SK-N-SH treated with all-trans-retinoic acid at 6 μM for 48 hours (cell line): ENCODE data around the gene ID4.

Source experiments
- ATAC-seq: fragments of 200-7000 bp; cut with Tn5 transposase; 3 replicates; pipeline ENCODE4 v1.9.1; 2020; ENCODE audit warnings: mild to moderate bottlenecking, moderate library complexity
- ARNTL ChIP-seq: fragments of 450-650 bp; formaldehyde crosslinking; IDR thresholded peaks from 2 replicates; pipeline ENCODE4 v1.5.0; 2020; ENCODE audit warnings: low read depth, mild to moderate bottlenecking, moderate library complexity, borderline replicate concordance
- BACH2 ChIP-seq: fragments of 250-450 bp; sonication (Bioruptor Pico); IDR thresholded peaks from 2 replicates; pipeline ENCODE4 v1.9.0; 2021; ENCODE audit warnings: mild to moderate bottlenecking, borderline replicate concordance
- CSDC2 ChIP-seq: fragments of 250-450 bp; sonication (Bioruptor Pico); IDR thresholded peaks from 2 replicates; pipeline ENCODE4 v1.5.0; 2020; ENCODE audit warnings: mild to moderate bottlenecking, moderate library complexity
- ESRRG ChIP-seq: fragments of 250-450 bp; sonication (Bioruptor Pico); IDR thresholded peaks from 2 replicates; pipeline ENCODE4 v1.6.1; 2021; ENCODE audit warnings: mild to moderate bottlenecking
- GLIS3 ChIP-seq: fragments of 250-450 bp; sonication (Bioruptor Pico); IDR thresholded peaks from 2 replicates; pipeline ENCODE4 v1.5.0; 2020; ENCODE audit warnings: mild to moderate bottlenecking, moderate library complexity
- ISL1 ChIP-seq: fragments of 250-450 bp; sonication (Bioruptor Pico); IDR thresholded peaks from 2 replicates; pipeline ENCODE4 v2.1.2; 2022; ENCODE audit warnings: mild to moderate bottlenecking, moderate library complexity
- OSR1 ChIP-seq: fragments of 250-450 bp; sonication (Bioruptor Pico); IDR thresholded peaks from 2 replicates; pipeline ENCODE4 v1.8.0; 2022; ENCODE audit warnings: moderate library complexity, mild to moderate bottlenecking, inconsistent platforms
- PPARA ChIP-seq: fragments of 250-450 bp; sonication (Bioruptor Pico); IDR thresholded peaks from 2 replicates; pipeline ENCODE4 v1.5.0; 2020; ENCODE audit warnings: mild to moderate bottlenecking, borderline replicate concordance
- RARB ChIP-seq: fragments of 250-450 bp; sonication (Bioruptor Pico); IDR thresholded peaks from 2 replicates; pipeline ENCODE4 v1.8.0; 2021; ENCODE audit warnings: mild to moderate bottlenecking, moderate library complexity
- SNAI2 ChIP-seq: fragments of 250-450 bp; sonication (Bioruptor Pico); IDR thresholded peaks from 2 replicates; pipeline ENCODE4 v1.5.0; 2020; ENCODE audit warnings: mild to moderate bottlenecking, moderate library complexity
- TCF4 ChIP-seq: fragments of 250-450 bp; sonication (Bioruptor Pico); IDR thresholded peaks from 2 replicates; pipeline ENCODE4 v1.8.0; 2021; ENCODE audit warnings: mild to moderate bottlenecking, moderate library complexity, borderline replicate concordance
- TOX ChIP-seq: fragments of 250-450 bp; sonication (Bioruptor Pico); IDR thresholded peaks from 2 replicates; pipeline ENCODE4 v1.8.0; 2021; ENCODE audit warnings: mild to moderate bottlenecking, moderate library complexity, borderline replicate concordance
- ZC3H10 ChIP-seq: fragments of 250-450 bp; sonication (Bioruptor Pico); IDR thresholded peaks from 2 replicates; pipeline ENCODE4 v1.5.1; 2021; ENCODE audit warnings: mild to moderate bottlenecking, moderate library complexity
- ZFP3 ChIP-seq: fragments of 250-450 bp; sonication (Bioruptor Pico); IDR thresholded peaks from 2 replicates; pipeline ENCODE4 v1.5.0; 2020; ENCODE audit warnings: mild to moderate bottlenecking, moderate library complexity
- ZFP30 ChIP-seq: fragments of 450-650 bp; formaldehyde crosslinking; IDR thresholded peaks from 2 replicates; pipeline ENCODE4 v1.5.0; 2022; ENCODE audit warnings: mild to moderate bottlenecking, moderate library complexity
- ZNF565 ChIP-seq: fragments of 450-650 bp; formaldehyde crosslinking; conservative IDR thresholded peaks from 2 replicates; pipeline ENCODE4 v1.5.0; 2020; ENCODE audit warnings: low read depth, mild to moderate bottlenecking, moderate library complexity
- ZNF70 ChIP-seq: fragments of 450-650 bp; formaldehyde crosslinking; IDR thresholded peaks from 2 replicates; pipeline ENCODE4 v1.5.0; 2020; ENCODE audit warnings: mild to moderate bottlenecking, moderate library complexity
- ZNF8 ChIP-seq: fragments of 450-650 bp; formaldehyde crosslinking; IDR thresholded peaks from 2 replicates; pipeline ENCODE4 v1.5.0; 2020; ENCODE audit warnings: mild to moderate bottlenecking, moderate library complexity
- TF ChIP-seq, protein P1 (sequence below): fragments of 250-450 bp; sonication (Bioruptor Pico); IDR thresholded peaks from 2 replicates; pipeline ENCODE4 v1.8.0; 2020; ENCODE audit warnings: mild to moderate bottlenecking, moderate library complexity, borderline replicate concordance
- TF ChIP-seq, protein P2 (sequence below): fragments of 250-450 bp; sonication (Bioruptor Pico); IDR thresholded peaks from 2 replicates; pipeline ENCODE4 v1.5.1; 2020; ENCODE audit warnings: low read depth, mild to moderate bottlenecking, moderate library complexity
- TF ChIP-seq, protein P3 (sequence below): fragments of 250-450 bp; sonication (Bioruptor Pico); IDR thresholded peaks from 2 replicates; pipeline ENCODE4 v1.5.0; 2020; ENCODE audit warnings: mild to moderate bottlenecking, moderate library complexity
- TF ChIP-seq, protein P4 (sequence below): fragments of 250-450 bp; sonication (Bioruptor Pico); IDR thresholded peaks from 2 replicates; pipeline ENCODE4 v1.5.1; 2021; ENCODE audit warnings: mild to moderate bottlenecking, moderate library complexity

ID4 gene

DNA sequence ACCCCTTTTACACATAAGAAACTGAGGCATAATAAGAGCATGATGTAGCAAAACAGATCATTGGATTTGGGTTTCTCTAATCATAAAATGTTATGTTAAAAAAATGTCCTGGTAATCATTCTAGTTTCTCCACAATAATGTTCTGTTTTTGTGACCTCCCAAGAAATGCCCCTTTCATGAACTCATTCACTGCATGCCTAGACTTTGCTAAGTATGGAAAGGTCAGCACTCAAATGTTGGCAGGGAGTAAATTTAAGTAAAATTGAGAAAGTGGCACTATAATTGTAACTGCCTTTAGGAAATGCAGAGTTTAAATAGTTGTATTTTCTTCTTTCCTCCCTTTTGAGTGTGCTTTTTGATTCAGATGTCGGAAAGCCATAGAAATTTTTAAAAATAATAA lies 48.5 kb upstream of the ID4 start (continued):
- TF ChIP-seq, protein P1, sequence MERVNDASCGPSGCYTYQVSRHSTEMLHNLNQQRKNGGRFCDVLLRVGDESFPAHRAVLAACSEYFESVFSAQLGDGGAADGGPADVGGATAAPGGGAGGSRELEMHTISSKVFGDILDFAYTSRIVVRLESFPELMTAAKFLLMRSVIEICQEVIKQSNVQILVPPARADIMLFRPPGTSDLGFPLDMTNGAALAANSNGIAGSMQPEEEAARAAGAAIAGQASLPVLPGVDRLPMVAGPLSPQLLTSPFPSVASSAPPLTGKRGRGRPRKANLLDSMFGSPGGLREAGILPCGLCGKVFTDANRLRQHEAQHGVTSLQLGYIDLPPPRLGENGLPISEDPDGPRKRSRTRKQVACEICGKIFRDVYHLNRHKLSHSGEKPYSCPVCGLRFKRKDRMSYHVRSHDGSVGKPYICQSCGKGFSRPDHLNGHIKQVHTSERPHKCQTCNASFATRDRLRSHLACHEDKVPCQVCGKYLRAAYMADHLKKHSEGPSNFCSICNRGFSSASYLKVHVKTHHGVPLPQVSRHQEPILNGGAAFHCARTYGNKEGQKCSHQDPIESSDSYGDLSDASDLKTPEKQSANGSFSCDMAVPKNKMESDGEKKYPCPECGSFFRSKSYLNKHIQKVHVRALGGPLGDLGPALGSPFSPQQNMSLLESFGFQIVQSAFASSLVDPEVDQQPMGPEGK (CRISPR knock-in tag) = no peak
- TF ChIP-seq ZFP30 (no peak), TOX (CRISPR knock-in tag) (no peak)

DNA sequence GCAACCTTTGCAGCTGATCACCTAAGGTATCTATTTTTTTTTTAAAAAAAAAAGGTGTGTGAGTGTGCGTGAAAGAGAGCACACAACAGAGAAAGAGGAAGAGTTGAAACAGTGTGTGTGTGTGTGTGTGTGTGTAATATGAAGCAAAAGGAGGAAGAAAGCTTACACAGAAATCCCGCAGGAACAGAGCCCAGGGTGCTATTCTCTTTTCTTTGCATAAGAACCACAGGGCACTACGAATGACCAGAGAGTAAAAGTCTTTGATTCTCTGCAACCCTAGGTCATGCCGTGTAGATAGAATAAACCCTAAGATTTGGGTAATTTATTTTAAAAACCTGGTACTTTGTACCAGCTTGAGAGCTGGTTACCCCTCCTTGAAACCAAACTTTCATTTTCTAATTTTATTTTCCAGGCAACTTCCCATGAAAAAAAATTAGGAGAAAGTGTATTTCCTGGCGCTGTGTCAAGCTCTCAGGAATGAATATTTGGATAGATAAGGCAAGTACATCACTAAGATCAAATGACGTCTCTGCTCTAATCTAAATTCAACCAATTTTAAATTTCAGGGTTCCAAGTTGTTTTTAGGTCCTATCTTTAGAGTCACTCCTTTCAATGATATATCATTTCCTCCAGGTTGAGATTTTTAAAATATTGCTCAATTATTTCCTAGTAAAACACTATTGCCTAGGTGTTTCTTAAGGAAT lies 47.9 kb upstream of the ID4 start:
- ATAC-seq = no peak
- TF ChIP-seq TCF4 (CRISPR knock-in tag) (no peak), ISL1 (peak; percentile 21; the same call in 1 of the 2 replicates)

DNA sequence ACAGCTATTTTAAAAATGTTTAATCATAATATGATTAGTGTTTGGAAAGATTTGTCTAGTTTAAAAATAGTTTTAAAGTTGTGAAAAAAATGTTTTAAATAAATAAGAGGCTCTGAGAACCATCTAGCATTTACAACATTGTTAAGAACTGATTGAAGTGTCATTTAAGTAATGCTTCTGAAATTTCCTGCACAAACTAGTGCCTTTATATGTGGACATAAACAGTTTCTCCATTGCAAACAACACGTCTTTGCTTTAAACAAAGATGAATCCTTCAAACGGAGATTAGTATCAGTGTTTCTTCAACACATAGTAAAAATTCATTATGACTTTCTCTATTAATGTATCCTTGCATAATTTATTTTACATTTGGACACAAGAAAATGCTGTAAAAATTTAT lies 45.9 kb upstream of the ID4 start:
- TF ChIP-seq PPARA (CRISPR knock-in tag) (no peak), ZFP3 (CRISPR knock-in tag) (no peak), ESRRG (CRISPR knock-in tag) (no peak), ZNF565 (no peak), GLIS3 (CRISPR knock-in tag) (no peak), BACH2 (CRISPR knock-in tag) (no peak), ZNF8 (CRISPR knock-in tag) (no peak), ZFP30 (no peak), TOX (CRISPR knock-in tag) (no peak), ISL1 (no peak), ARNTL (no peak), OSR1 (no peak), RARB (no peak), ZC3H10 (CRISPR knock-in tag) (no peak), ZNF70 (no peak)
- TF ChIP-seq, protein P2, sequence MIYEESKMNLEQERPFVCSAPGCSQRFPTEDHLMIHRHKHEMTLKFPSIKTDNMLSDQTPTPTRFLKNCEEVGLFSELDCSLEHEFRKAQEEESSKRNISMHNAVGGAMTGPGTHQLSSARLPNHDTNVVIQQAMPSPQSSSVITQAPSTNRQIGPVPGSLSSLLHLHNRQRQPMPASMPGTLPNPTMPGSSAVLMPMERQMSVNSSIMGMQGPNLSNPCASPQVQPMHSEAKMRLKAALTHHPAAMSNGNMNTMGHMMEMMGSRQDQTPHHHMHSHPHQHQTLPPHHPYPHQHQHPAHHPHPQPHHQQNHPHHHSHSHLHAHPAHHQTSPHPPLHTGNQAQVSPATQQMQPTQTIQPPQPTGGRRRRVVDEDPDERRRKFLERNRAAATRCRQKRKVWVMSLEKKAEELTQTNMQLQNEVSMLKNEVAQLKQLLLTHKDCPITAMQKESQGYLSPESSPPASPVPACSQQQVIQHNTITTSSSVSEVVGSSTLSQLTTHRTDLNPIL (CRISPR knock-in tag) = no peak
- TF ChIP-seq, protein P3, sequence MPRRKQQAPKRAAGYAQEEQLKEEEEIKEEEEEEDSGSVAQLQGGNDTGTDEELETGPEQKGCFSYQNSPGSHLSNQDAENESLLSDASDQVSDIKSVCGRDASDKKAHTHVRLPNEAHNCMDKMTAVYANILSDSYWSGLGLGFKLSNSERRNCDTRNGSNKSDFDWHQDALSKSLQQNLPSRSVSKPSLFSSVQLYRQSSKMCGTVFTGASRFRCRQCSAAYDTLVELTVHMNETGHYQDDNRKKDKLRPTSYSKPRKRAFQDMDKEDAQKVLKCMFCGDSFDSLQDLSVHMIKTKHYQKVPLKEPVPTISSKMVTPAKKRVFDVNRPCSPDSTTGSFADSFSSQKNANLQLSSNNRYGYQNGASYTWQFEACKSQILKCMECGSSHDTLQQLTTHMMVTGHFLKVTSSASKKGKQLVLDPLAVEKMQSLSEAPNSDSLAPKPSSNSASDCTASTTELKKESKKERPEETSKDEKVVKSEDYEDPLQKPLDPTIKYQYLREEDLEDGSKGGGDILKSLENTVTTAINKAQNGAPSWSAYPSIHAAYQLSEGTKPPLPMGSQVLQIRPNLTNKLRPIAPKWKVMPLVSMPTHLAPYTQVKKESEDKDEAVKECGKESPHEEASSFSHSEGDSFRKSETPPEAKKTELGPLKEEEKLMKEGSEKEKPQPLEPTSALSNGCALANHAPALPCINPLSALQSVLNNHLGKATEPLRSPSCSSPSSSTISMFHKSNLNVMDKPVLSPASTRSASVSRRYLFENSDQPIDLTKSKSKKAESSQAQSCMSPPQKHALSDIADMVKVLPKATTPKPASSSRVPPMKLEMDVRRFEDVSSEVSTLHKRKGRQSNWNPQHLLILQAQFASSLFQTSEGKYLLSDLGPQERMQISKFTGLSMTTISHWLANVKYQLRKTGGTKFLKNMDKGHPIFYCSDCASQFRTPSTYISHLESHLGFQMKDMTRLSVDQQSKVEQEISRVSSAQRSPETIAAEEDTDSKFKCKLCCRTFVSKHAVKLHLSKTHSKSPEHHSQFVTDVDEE = no peak
- TF ChIP-seq, protein P1 (CRISPR knock-in tag) = no peak
- TF ChIP-seq, protein P4, sequence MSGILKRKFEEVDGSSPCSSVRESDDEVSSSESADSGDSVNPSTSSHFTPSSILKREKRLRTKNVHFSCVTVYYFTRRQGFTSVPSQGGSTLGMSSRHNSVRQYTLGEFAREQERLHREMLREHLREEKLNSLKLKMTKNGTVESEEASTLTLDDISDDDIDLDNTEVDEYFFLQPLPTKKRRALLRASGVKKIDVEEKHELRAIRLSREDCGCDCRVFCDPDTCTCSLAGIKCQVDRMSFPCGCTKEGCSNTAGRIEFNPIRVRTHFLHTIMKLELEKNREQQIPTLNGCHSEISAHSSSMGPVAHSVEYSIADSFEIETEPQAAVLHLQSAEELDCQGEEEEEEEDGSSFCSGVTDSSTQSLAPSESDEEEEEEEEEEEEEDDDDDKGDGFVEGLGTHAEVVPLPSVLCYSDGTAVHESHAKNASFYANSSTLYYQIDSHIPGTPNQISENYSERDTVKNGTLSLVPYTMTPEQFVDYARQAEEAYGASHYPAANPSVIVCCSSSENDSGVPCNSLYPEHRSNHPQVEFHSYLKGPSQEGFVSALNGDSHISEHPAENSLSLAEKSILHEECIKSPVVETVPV (CRISPR knock-in tag) = no peak
- TF ChIP-seq, all 23 proteins: peak for 0
- ATAC-seq = no peak

DNA sequence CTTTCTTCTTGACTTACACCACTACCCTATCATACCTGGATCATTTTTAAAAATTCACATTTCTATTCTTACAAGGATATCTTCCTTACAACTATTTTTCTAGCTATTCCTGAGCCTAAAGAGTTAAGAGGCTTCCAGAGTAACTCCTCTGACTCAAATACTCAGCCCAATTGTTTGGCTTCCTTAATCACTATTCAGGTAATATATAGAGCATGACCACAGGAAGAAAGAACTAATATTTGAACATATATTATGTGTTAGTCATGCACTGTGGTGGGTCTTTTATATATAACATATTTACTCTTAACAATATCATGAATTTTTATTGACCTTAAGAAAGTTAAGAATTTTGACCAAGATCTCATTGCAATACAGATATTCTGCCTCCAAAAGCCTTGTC lies 42.0 kb upstream of the ID4 start:
- no peak for ATAC-seq
- TF ChIP-seq ZNF70 = no peak
- TF ChIP-seq BACH2 (CRISPR knock-in tag) = no peak
- no peak for TF ChIP-seq CSDC2
- no peak for TF ChIP-seq ZNF565
- TF ChIP-seq OSR1 = no peak
- no peak for TF ChIP-seq TOX (CRISPR knock-in tag)
- TF ChIP-seq, protein P2 (CRISPR knock-in tag) = no peak
- TF ChIP-seq, protein P1 (CRISPR knock-in tag) = no peak
- no peak for TF ChIP-seq SNAI2 (CRISPR knock-in tag)
- no peak for TF ChIP-seq ISL1
- no peak for TF ChIP-seq ZC3H10 (CRISPR knock-in tag)
- no peak for TF ChIP-seq ARNTL
- no peak for TF ChIP-seq ZNF8 (CRISPR knock-in tag)
